GM21528 (cell line): ENCODE data around the gene TREM2.

Experiments
- ATAC-seq: cut with Tn5 transposase; IDR thresholded peaks from one replicate; pipeline ENCODE4 v1.9.1; 2021; ENCODE audit warnings: mild to moderate bottlenecking, moderate library complexity; ENCODE audit not compliant: unreplicated experiment, low FRiP score

TREM2 gene

DNA sequence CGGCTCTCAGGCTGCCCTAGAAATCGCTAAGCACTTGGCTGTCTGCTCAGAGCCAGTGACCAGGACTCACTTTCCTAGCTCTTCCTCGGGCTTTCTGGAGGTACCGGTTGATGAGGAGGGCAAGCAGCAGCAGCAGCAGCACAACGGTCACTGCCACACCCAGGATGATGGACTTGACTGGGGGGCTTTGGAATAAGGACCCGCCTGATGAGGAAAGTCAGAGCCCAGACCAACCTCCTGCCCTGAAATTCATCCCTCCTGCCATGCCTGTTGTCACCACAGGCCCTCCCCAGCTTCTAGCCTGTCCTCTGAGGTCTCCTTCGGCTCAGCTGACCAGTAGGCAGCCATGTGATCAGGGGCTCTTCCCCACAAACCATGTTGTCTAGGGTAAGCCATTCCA, 21.8 kb upstream of the TREM2 start:
- ATAC-seq, result no peak

DNA sequence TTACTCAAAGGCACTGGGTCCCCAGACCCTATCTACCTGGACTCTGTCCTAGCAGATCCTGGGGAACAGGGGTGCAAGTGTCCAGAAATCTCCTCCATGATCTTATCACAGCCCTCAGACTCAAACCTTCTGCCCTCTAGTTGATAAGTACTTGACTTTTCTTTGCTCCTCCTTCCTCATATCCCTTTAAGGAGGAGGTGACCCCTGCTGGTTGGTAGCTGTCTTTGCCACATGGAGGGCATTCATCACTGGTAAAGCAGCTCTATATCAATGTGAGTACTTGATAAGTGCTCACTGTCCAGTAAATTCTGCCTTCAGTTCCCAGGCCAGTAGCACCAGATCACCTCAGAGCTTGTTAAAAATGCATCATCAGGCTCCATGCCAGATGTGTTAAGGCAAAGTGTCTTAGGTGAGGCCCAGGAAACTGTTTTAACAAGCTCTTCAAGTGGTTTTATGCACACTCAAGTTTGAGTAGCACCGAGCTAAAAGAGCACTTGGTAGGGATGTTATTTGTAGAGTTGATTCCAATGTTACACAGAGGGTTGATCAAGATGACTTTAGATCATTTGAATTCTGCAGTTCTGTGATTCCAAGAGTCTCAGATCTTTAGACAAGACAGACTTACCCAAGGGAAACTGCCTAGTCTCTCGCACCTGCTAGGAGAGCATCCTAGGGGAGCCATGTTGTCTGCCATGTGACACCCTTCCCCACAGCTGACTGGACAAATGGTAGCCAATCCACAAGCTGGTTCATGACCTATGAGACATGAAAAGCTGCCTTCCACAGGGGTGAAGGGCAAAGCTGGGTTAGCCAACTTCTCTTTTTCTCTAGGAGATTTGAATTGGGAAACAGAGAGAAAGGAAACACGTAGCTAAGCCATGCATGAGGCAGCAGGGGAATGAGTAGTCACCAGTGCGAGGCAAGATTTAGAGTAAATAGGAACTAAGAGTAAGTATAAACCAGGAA, 19.4 kb upstream of the TREM2 start:
- ATAC-seq, result no peak

DNA sequence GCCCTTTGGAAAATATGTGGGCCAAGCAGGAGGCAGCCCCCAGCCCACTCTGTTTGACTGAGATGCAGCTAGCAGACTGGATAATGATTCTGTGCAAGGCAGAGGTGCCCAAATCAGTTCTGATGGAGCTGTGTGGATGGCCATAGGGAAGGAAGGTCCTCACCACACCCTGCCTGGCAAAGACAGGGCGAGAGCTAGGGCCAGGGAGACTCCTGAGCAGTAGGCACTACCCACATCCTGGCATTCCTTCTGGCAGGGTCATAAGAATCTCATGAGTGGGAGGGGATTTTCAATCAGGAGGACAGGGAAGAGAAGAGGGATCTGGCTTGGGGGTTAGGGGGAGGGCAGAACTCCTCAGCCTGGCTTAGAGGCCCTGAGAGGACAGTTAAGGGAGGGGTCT, 18.6 kb upstream of the TREM2 start:
- no peak for ATAC-seq

DNA sequence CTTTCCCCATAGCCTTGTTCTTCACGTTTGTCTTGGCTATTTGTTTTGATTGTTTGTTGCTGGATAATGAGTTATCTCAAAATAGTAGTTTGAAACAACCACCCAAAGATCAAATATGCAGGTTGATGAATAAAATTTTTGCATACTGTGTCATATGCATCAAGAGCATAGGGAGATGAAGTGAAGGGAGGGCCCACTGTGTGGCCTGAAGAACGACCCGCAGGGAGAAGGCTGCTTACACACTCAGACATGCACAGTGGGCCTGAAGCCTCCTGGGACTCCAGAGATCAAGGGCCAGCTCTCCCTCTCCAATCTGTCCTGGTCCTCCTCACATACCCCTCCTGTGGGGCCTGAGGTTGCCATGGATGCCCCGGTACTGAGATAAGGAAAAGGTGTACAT, 16.2 kb upstream of the TREM2 start:
- ATAC-seq, result no peak

DNA sequence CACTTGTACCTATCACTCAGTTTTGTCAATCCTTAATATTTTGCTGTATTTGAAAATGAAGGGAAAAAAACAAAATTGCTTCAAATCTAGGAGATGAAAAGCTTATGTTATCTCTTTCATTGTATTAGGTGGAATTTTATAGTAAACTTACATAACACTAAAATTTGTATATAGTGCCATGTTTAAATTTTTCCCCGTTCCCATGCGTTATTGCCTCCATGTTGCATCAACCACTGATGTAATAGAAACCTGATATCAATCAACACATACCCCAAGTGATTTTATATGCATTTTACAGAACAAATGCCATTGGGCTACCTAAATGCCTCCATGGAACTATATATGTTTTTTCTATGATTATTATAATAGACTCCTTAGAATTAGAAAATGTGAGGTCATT, 14.8 kb upstream of the TREM2 start:
- ATAC-seq, result no peak

DNA sequence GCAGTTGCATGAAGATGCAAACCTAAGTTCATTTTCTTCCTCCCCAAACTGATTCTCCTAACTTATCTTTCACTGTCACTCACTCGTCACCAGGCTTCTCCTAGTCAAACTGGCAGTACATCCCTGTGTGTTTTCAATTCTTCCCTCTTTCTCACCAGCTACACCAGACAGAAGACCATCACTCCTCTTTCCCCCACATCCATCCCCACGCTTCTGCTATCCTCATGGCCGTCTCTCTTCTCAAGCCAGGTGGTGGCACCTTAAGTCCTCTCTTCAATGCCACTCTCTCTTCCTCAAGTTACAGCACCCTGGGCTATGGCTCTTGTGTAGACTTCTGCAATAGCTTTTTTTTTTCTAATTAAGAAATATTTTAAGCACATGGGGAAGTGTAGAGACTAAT, 14.4 kb upstream of the TREM2 start:
- ATAC-seq, result no peak

DNA sequence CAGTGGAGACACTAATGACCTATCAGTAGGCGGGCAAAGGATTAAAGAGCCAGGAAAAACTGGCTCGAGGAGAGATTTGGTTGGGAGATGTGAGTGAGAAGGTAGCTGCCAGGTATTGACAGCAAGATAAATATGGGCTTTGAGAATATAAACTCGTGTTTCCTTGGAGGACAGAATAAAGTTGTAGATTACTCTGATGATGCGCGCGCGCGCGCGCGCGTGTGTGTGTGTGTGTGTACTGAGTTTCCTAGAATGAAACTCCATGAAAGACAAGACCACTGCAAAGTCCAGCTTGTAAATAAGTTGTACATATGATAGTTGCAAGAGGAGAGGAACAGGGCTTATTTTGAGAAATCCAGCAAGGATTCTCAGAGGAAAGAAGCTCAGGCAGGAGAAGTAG, 13.3 kb upstream of the TREM2 start:
- no peak for ATAC-seq

DNA sequence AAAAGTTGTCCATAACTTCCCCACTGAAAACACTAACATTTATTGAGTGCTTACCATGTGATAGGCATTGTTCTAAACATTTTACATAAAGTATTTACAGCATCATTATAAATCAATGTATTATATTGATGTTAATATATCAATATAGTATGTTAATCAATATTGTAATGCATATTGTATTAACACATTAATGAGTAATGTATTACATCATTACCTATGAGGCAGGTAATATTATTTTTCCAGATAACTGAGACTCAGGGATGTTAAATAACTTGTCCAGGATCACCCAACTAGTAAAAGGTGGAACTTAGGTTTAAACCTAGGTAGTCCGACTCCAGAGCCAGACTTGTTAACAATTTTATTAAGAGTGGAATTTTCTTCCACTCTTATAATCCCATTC, 12.2 kb upstream of the TREM2 start:
- no peak for ATAC-seq

DNA sequence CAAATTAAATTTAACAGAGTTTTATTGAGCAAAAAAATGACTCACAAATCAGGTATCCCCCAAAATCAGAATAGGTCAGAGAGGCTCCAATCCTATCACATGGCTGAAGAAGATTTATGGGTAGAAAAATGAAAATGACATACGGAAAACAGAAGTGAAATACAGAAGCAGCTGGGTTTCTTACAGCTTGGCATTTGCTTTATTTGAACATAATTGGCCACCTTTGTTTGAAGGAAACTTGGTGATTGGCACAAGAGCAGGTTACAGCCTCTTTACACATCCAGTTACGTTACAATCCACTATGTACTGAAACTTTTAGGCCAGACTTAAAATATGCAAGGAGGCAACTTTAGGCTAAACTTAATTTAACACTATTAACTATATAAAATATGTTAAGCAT, 11.7 kb upstream of the TREM2 start:
- ATAC-seq, result no peak

DNA sequence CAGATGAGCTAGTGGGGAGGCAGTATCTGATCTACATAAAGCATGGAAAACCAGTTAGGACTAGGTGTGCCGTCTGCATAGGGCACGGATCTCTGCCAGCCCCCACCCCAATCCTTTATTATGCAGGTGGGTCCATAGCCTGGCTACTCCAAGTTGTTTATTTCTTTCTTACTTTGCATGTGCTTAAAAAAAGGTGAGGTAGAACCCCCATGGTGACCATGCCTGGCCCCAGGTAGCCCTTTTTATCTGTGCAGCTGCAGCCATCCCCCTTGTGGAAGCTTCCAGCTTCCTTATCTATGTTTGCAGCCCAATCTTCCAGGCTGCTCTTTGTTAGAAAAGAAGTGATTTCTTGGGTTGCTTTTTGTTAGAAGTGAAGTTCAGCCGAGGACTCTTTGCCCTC, 9.0 kb upstream of the TREM2 start:
- ATAC-seq, result no peak

DNA sequence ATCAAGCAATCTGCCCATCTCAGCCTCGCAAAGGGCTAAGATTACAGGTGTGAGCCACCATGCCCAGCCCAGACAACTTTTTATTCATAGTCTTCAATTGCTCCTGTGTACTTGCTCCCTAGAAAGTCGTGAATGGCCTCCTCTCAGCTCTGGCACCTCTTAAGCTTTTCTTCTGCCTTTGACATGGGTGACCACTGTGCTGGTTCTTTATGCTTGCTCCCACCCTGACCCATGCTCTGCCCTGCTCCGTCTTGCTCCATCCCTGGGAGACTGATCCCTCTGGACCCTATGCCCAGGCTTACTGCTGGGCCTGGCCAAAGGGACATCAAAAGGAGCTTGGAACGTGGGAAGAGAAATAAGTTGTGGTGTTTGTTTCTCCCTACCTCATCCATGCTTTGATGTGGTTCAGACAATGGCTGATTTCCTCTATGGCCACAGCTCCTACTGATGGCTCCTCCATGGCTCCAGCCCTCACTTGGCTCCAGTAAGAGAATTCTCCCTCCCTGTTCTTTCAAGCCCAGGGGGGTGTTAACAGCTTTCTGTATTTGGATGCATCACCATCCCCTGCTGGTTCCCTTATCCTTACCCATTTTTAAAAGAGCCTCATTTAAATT, 7.7 kb upstream of the TREM2 start:
- no peak for ATAC-seq

DNA sequence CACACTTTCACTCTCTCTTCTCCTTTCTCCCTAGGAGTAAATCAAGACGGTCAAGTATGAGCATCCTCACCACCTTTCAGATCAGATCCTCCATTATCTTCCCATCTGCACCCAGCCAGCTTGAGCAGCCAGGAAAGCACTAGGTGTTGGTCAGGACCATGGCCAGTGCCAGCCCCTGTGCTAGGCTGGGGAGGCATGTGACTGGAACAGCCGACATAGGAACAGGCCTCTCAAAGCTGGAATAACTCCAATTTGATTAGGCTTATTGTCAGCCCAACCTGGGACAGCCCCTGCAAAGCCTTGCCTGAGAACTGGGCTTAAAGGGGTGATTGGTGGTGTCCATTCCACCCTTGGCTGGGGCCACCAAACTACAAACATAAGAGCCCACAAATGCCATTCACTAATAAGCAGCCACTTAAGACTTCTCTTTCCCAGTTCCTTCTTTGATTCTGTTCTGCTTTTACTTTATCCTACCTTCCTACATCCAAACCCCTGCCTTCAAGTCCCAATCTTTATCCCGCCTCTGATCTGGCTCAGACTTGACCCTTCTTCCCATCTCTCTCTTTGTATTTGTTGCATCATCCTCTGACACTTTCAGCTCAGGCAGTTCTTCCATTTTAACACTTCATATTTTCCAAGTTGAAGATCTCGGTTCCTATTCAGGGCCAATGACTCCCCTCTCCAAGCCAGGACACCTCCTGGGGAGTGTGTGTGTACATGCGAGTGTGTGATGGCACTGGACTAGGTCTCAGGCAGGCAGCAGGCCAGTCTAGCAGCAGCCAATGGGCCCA, 4.5 kb upstream of the TREM2 start:
- ATAC-seq, result no peak

DNA sequence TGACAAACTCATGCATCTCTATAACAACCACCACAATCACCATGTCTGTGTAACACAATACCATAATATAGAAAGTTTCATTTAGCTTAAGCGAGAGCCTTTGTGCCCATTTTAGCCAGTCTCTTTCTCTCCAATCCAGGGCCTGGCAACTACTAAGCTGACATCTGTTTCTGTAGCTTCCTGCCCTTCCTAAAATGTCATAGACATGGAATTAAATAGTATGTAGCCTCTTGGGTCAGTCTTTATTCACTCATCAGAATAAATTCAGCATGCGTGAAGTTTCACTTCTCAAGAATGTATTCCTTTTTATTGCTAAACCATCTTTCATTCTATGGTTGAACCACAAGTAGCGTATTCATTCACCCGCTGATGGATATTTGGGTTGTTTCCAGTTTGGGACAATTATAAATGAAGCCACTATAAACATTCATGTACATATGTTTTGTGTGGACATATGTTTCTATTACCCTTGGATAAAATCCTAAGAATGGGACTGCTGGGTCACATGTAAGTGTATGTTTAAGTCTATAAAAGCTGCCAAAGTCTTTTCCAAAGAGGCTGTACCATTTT, 1.7 kb upstream of the TREM2 start:
- no peak for ATAC-seq

DNA sequence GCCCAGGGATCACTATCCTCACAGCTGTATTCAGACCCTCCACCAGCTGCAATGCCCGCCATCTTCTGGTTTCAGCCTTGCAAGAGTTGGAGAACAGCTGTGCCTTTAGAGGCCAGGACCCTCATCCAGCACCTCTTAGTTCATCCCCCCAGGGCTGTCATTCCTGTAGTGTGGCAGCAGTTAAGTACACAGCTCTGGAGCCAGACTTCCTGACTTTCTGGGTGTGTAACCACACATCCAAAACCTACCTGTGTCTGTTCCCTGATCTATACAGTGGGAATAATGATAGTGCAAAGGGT, 452 bp upstream of the TREM2 start:
- no peak for ATAC-seq

DNA sequence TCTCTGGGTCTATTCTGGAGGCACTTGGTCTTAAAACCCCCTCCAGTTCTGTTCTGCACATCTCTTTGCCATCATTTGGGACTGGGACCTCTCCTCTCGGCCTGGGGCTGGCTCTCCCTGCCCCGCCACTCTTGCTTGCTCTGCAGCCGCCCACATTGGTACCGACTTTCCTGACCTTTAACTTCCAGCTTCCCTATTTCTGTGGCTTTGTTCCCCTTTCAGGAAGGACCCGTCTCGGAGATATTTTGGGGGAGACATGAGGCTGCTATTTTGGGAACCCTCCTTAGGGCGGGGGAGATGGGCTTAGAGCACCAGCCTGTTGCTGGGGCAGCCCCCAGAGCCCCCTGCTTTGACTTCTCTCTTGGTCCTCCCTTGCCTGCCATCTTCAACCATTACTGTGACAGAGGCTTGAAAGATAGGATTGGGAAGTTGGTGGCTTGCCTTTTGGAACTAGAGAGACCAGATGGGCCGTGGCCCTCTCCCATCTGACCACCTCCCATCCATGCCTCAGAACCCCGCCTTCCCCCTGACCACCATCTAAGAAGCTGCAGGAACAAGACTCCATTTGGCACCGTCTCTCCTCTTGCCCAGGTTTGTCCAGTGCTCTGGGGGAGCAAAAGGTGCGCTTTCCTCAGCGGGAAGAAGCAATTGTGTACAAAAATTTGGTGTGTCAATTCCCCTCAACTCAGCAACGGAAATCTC, 914 bp downstream of the TREM2 start:
- ATAC-seq, result no peak

DNA sequence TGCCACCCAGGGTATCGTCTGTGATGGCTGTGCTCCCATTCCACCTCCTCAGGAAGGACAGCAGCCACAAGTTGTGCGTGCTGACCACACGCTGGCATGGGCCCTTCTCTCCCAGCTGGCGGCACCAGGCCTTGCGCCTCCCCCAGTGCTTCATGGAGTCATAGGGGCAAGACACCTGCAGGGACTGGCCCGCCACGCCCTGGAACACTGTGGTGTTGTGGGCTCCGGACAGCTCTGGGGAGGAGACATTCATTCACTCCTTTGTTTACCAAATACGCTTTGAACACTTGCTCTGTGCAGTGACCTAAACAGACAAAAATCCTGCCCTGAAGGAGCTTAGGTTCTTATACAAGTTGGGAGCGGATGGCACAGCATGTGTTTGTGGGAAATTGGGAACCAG, 1.5 kb downstream of the TREM2 start:
- ATAC-seq, result no peak

DNA sequence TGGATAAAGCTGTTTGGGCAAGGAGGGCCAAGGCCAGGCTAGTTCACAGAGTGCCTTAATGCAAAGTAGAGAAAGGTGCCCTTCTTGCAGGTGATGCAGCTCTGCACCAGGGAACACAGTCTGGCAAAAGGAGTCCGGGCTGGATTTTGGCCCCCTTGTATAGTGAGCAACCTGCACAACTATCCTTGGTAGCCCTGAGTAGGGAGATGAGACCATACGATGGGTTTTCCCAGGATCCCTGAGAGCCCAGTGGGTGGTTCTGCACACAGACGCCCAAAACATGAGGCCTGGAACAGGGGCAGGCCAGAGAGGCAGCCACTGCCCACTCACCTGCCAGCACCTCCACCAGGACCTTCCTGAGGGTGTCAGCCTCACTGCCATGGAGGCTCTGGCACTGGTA, 2.0 kb downstream of the TREM2 start:
- no peak for ATAC-seq

DNA sequence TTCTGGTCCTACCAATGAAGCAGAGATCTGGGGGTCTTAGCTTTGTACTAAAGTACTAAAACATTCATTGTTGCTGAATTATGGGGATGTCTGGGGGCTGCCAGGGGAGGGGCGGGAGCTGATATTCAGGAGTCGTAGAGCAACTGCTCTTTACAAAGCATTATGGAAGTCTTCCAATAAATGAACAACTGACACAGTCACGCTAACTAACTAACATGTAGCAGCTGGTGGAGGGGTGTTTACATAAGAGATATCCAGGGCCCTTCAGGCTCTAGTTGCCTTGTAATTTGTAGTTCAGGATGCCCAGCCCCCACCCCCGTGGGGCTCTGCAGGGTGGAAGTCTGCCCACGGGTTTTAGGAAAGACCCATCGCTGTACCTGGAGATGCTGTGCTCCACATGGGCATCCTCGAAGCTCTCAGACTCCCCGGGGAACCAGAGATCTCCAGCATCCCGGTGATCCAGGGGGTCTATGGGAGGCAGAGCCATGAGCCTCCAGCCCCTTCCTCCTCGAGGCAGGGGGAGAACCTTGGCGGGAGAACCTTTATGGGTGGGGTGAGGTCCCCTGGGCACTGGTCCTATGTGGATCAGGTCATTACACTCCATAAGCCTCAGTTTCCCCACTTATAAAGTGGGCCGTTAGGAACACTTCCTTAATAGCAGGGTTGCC, 3.4 kb downstream of the TREM2 start:
- no peak for ATAC-seq

DNA sequence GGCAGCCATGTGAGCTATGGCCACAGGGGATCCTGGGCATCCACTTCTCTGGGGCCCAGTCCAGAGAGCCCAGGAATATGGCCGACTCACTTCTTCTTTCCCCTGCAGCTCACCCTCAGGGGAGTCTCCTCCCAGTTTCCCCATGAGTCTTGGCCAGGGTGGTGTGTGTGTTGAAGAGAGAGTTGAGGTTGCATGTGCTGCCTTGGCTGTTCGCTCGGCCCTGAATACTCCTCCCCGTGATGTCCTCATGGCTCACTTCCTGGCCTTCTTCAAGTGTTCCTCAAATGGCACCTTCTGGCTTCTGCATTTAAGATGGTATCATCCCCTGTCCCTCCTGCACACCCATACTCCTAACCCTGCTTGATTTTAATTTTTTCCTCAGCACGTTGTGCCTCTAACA, 5.6 kb downstream of the TREM2 start:
- ATAC-seq, result no peak

DNA sequence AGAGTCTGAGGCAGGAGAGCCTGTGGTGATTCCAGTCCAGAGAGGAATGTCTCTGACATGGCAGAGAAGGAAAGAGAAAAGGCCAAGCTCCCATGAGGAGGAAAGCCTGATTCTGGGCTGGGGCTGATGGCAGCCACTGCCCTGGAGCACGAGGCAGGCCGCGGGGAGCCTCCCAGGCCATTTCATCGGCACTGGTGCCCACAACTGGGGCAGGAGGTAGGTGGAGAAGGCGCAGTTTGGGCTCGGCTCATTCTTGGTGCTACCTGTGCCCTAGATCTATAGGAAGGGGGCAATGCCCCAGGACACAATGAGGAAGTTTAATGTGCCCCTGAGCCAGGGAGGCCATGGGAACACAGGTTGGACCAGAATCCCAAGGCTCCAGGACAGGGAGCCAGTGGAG, 6.1 kb downstream of the TREM2 start:
- no peak for ATAC-seq
